WTC11 (cell line): ENCODE measurements around the gene DCLRE1A. TPM values are rescaled to one million over a fixed set of nuclear protein-coding genes. Genes with fewer than 3 reads are reported as not detected.

ENCODE experiments used
- ATAC-seq: fragments of 200-7000 bp; cut with Tn5 transposase; 2 replicates; pipeline ENCODE4 v1.10.0; 2021; ENCODE audit warnings: mild to moderate bottlenecking, moderate library complexity
- CTCF ChIA-PET: fragments of 300-600 bp; sonication (Branson Sonifier 250); formaldehyde crosslinking; loops from one replicate; lab custom pipeline; 2021; ENCODE audit warnings: antibody characterized with exemption; lab: Charles Lee
- POLR2A ChIA-PET: fragments of 350-600 bp; sonication (Branson Sonifier 250); formaldehyde crosslinking; loops from one replicate; lab custom pipeline; 2021; ENCODE audit warnings: antibody characterized with exemption; lab: Charles Lee
- DNase-seq: peaks from one replicate; pipeline ENCODE4 v3.0.0; 2021; ENCODE audit warnings: low spot score
- H3K27ac Mint-ChIP-seq: 2 replicates; pipeline ENCODE4 v1.8.0; 2021; ENCODE audit warnings: mixed read lengths
- H3K27me3 Mint-ChIP-seq: 2 replicates; pipeline ENCODE4 v1.8.0; 2021; ENCODE audit warnings: low read depth, mild to moderate bottlenecking, moderate library complexity, mixed read lengths
- H3K36me3 Mint-ChIP-seq: 2 replicates; pipeline ENCODE4 v1.8.0; 2021; ENCODE audit warnings: mixed read lengths
- H3K4me1 Mint-ChIP-seq: 2 replicates; pipeline ENCODE4 v1.8.0; 2022; ENCODE audit warnings: mixed read lengths
- H3K4me3 Mint-ChIP-seq: 2 replicates; pipeline ENCODE4 v1.8.0; 2021; ENCODE audit warnings: mild to moderate bottlenecking, moderate library complexity, mixed read lengths
- H3K9me3 Mint-ChIP-seq: 2 replicates; pipeline ENCODE4 v1.8.0; 2021; ENCODE audit warnings: mixed read lengths
- EMX1 ChIP-seq: fragments of 250-450 bp; sonication (Bioruptor Pico); IDR thresholded peaks from 2 replicates; pipeline ENCODE4 v1.8.0; 2021; ENCODE audit warnings: mild to moderate bottlenecking
- ETV6 ChIP-seq: sonication (generic); formaldehyde crosslinking; IDR thresholded peaks from 2 replicates; pipeline ENCODE4 v1.8.1; 2022; ENCODE audit warnings: mild to moderate bottlenecking, missing genetic modification reagents
- FOXK1 ChIP-seq: sonication (generic); formaldehyde crosslinking; IDR thresholded peaks from 2 replicates; pipeline ENCODE4 v1.8.0; 2022; ENCODE audit warnings: mild to moderate bottlenecking, moderate library complexity, missing genetic modification reagents
- IRF2 ChIP-seq: sonication (generic); formaldehyde crosslinking; IDR thresholded peaks from 2 replicates; pipeline ENCODE4 v1.8.0; 2022; ENCODE audit warnings: low read depth, missing genetic modification reagents, borderline replicate concordance
- MYBL2 ChIP-seq: sonication (generic); formaldehyde crosslinking; IDR thresholded peaks from 2 replicates; pipeline ENCODE4 v1.8.1; 2023; ENCODE audit warnings: mild to moderate bottlenecking, moderate library complexity, missing genetic modification reagents
- NR3C1 ChIP-seq: sonication (generic); formaldehyde crosslinking; conservative IDR thresholded peaks from 2 replicates; pipeline ENCODE4 v1.8.1; 2023; ENCODE audit warnings: low read depth, mild to moderate bottlenecking, missing genetic modification reagents
- RORB ChIP-seq: fragments of 250-450 bp; sonication (Bioruptor Pico); IDR thresholded peaks from 2 replicates; pipeline ENCODE4 v1.9.0; 2021; ENCODE audit warnings: mild to moderate bottlenecking
- SMAD3 ChIP-seq: sonication (generic); formaldehyde crosslinking; IDR thresholded peaks from 2 replicates; pipeline ENCODE4 v1.8.0; 2022; ENCODE audit warnings: missing genetic modification reagents, mild to moderate bottlenecking, borderline replicate concordance
- SMAD4 ChIP-seq: sonication (generic); formaldehyde crosslinking; IDR thresholded peaks from 2 replicates; pipeline ENCODE4 v1.8.0; 2022; ENCODE audit warnings: mild to moderate bottlenecking, missing genetic modification reagents
- TEAD4 ChIP-seq: sonication (generic); formaldehyde crosslinking; IDR thresholded peaks from 2 replicates; pipeline ENCODE4 v1.8.0; 2022; ENCODE audit warnings: mild to moderate bottlenecking, missing genetic modification reagents
- ZNF121 ChIP-seq: sonication (generic); formaldehyde crosslinking; IDR thresholded peaks from 2 replicates; pipeline ENCODE4 v1.8.0; 2023; ENCODE audit warnings: missing genetic modification reagents
- ZNF219 ChIP-seq: sonication (generic); formaldehyde crosslinking; IDR thresholded peaks from 2 replicates; pipeline ENCODE4 v1.8.0; 2023; ENCODE audit warnings: missing genetic modification reagents, mild to moderate bottlenecking, borderline replicate concordance
- total RNA-seq: library from RNA; stranded (reverse); gene quantifications from 3 replicates; pipeline ENCODE4 v1.2.3, GENCODE V29; 2021
- TF ChIP-seq, protein P1 (sequence below): sonication (generic); formaldehyde crosslinking; IDR thresholded peaks from 2 replicates; pipeline ENCODE4 v1.8.0; 2023; ENCODE audit warnings: mild to moderate bottlenecking, missing genetic modification reagents
- TF ChIP-seq, protein P2 (sequence below): fragments of 250-450 bp; sonication (Bioruptor Pico); IDR thresholded peaks from 2 replicates; pipeline ENCODE4 v1.9.0; 2021; ENCODE audit warnings: mild to moderate bottlenecking
- TF ChIP-seq, protein P3 (sequence below): sonication (generic); formaldehyde crosslinking; IDR thresholded peaks from 2 replicates; pipeline ENCODE4 v1.8.1; 2023; ENCODE audit warnings: mild to moderate bottlenecking, missing genetic modification reagents
- TF ChIP-seq, protein P4 (sequence below): fragments of 250-450 bp; sonication (Bioruptor Pico); IDR thresholded peaks from 2 replicates; pipeline ENCODE4 v1.9.0; 2021; ENCODE audit warnings: mild to moderate bottlenecking, borderline replicate concordance
- TF ChIP-seq, protein P5 (sequence below): sonication (generic); formaldehyde crosslinking; IDR thresholded peaks from 2 replicates; pipeline ENCODE4 v1.8.0; 2023; ENCODE audit warnings: missing genetic modification reagents, mild to moderate bottlenecking, borderline replicate concordance
- TF ChIP-seq, protein P6 (sequence below): sonication (generic); formaldehyde crosslinking; IDR thresholded peaks from 2 replicates; pipeline ENCODE4 v1.8.1; 2023; ENCODE audit warnings: mild to moderate bottlenecking, missing genetic modification reagents, borderline replicate concordance

The DCLRE1A gene
- total RNA-seq, 1 experiment from 2014 or later: 11.3 TPM

DNA sequence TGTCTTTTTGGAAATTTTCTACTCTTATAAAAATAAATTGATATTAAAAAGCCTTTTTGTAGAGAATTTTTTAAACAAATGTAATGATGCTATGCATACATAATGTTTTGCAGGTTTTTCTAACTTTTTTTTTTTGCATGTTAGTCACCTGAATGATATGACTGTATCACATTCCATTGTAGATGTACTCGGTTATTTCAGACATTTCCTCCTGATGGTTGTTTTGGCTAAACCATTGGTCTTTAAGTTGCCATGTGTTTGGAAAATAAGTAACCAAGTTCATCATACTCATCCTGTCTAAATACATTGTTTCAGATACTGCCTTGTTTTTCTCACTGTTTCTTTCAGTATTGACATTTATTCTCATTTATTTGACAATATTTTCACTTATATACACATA is 26.4 kb upstream of the DCLRE1A start:
- Mint-ChIP-seq H3K9me3 (no peaks in the 10 kb centered on the region), H3K27ac (no peak overlapping the region), H3K27me3 (no peaks in the 10 kb centered on the region), H3K4me1 (no peaks in the 10 kb centered on the region), H3K4me3 (no peak overlapping the region), H3K36me3 (peaks cover 18% of the 10 kb centered on the region)
- TF ChIP-seq, protein P1, sequence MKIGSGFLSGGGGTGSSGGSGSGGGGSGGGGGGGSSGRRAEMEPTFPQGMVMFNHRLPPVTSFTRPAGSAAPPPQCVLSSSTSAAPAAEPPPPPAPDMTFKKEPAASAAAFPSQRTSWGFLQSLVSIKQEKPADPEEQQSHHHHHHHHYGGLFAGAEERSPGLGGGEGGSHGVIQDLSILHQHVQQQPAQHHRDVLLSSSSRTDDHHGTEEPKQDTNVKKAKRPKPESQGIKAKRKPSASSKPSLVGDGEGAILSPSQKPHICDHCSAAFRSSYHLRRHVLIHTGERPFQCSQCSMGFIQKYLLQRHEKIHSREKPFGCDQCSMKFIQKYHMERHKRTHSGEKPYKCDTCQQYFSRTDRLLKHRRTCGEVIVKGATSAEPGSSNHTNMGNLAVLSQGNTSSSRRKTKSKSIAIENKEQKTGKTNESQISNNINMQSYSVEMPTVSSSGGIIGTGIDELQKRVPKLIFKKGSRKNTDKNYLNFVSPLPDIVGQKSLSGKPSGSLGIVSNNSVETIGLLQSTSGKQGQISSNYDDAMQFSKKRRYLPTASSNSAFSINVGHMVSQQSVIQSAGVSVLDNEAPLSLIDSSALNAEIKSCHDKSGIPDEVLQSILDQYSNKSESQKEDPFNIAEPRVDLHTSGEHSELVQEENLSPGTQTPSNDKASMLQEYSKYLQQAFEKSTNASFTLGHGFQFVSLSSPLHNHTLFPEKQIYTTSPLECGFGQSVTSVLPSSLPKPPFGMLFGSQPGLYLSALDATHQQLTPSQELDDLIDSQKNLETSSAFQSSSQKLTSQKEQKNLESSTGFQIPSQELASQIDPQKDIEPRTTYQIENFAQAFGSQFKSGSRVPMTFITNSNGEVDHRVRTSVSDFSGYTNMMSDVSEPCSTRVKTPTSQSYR (CRISPR knock-in tag): no peak
- TF ChIP-seq TEAD4 (no peak), RORB (CRISPR knock-in tag) (no peak), NR3C1 (CRISPR knock-in tag) (no peak), ETV6 (CRISPR knock-in tag) (no peak), SMAD4 (no peak)
- ATAC-seq (no peak), DNase-seq (no peak)
- POLR2A ChIA-PET: no interaction called here
- CTCF ChIA-PET: no interaction called here

DNA sequence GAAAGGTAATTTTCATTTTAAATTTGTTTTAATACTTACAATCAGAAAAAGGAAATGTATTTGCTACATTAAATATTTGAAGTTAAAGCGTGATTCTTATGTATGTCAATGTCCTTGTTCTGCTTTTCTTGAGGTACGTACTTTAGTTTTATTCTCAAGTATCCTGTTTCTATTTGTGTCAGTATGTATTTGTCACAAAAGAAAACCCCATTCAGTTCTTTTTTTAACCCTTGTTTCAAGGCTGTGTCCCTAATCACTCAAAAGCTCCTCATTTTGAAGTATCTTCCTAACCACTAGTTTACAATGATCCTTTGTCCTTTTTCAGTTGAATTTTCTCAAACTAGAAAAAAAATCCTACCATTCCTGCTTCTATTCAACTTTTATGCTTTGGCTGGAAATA is 25.8 kb upstream of the DCLRE1A start:
- ATAC-seq (no peak), DNase-seq (no peak)
- TF ChIP-seq, protein P2, sequence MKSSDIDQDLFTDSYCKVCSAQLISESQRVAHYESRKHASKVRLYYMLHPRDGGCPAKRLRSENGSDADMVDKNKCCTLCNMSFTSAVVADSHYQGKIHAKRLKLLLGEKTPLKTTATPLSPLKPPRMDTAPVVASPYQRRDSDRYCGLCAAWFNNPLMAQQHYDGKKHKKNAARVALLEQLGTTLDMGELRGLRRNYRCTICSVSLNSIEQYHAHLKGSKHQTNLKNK (CRISPR knock-in tag): no peak
- TF ChIP-seq FOXK1: no peak
- TF ChIP-seq, protein P3, sequence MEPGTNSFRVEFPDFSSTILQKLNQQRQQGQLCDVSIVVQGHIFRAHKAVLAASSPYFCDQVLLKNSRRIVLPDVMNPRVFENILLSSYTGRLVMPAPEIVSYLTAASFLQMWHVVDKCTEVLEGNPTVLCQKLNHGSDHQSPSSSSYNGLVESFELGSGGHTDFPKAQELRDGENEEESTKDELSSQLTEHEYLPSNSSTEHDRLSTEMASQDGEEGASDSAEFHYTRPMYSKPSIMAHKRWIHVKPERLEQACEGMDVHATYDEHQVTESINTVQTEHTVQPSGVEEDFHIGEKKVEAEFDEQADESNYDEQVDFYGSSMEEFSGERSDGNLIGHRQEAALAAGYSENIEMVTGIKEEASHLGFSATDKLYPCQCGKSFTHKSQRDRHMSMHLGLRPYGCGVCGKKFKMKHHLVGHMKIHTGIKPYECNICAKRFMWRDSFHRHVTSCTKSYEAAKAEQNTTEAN: no peak
- TF ChIP-seq IRF2 (CRISPR knock-in tag): no peak
- no peak for TF ChIP-seq MYBL2 (CRISPR knock-in tag)
- TF ChIP-seq SMAD3 (CRISPR knock-in tag): no peak
- no peak for TF ChIP-seq ZNF121
- TF ChIP-seq, protein P4, sequence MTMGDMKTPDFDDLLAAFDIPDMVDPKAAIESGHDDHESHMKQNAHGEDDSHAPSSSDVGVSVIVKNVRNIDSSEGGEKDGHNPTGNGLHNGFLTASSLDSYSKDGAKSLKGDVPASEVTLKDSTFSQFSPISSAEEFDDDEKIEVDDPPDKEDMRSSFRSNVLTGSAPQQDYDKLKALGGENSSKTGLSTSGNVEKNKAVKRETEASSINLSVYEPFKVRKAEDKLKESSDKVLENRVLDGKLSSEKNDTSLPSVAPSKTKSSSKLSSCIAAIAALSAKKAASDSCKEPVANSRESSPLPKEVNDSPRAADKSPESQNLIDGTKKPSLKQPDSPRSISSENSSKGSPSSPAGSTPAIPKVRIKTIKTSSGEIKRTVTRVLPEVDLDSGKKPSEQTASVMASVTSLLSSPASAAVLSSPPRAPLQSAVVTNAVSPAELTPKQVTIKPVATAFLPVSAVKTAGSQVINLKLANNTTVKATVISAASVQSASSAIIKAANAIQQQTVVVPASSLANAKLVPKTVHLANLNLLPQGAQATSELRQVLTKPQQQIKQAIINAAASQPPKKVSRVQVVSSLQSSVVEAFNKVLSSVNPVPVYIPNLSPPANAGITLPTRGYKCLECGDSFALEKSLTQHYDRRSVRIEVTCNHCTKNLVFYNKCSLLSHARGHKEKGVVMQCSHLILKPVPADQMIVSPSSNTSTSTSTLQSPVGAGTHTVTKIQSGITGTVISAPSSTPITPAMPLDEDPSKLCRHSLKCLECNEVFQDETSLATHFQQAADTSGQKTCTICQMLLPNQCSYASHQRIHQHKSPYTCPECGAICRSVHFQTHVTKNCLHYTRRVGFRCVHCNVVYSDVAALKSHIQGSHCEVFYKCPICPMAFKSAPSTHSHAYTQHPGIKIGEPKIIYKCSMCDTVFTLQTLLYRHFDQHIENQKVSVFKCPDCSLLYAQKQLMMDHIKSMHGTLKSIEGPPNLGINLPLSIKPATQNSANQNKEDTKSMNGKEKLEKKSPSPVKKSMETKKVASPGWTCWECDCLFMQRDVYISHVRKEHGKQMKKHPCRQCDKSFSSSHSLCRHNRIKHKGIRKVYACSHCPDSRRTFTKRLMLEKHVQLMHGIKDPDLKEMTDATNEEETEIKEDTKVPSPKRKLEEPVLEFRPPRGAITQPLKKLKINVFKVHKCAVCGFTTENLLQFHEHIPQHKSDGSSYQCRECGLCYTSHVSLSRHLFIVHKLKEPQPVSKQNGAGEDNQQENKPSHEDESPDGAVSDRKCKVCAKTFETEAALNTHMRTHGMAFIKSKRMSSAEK (CRISPR knock-in tag): no peak
- TF ChIP-seq, protein P5, sequence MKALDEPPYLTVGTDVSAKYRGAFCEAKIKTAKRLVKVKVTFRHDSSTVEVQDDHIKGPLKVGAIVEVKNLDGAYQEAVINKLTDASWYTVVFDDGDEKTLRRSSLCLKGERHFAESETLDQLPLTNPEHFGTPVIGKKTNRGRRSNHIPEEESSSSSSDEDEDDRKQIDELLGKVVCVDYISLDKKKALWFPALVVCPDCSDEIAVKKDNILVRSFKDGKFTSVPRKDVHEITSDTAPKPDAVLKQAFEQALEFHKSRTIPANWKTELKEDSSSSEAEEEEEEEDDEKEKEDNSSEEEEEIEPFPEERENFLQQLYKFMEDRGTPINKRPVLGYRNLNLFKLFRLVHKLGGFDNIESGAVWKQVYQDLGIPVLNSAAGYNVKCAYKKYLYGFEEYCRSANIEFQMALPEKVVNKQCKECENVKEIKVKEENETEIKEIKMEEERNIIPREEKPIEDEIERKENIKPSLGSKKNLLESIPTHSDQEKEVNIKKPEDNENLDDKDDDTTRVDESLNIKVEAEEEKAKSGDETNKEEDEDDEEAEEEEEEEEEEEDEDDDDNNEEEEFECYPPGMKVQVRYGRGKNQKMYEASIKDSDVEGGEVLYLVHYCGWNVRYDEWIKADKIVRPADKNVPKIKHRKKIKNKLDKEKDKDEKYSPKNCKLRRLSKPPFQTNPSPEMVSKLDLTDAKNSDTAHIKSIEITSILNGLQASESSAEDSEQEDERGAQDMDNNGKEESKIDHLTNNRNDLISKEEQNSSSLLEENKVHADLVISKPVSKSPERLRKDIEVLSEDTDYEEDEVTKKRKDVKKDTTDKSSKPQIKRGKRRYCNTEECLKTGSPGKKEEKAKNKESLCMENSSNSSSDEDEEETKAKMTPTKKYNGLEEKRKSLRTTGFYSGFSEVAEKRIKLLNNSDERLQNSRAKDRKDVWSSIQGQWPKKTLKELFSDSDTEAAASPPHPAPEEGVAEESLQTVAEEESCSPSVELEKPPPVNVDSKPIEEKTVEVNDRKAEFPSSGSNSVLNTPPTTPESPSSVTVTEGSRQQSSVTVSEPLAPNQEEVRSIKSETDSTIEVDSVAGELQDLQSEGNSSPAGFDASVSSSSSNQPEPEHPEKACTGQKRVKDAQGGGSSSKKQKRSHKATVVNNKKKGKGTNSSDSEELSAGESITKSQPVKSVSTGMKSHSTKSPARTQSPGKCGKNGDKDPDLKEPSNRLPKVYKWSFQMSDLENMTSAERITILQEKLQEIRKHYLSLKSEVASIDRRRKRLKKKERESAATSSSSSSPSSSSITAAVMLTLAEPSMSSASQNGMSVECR: no peak
- TF ChIP-seq, protein P6, sequence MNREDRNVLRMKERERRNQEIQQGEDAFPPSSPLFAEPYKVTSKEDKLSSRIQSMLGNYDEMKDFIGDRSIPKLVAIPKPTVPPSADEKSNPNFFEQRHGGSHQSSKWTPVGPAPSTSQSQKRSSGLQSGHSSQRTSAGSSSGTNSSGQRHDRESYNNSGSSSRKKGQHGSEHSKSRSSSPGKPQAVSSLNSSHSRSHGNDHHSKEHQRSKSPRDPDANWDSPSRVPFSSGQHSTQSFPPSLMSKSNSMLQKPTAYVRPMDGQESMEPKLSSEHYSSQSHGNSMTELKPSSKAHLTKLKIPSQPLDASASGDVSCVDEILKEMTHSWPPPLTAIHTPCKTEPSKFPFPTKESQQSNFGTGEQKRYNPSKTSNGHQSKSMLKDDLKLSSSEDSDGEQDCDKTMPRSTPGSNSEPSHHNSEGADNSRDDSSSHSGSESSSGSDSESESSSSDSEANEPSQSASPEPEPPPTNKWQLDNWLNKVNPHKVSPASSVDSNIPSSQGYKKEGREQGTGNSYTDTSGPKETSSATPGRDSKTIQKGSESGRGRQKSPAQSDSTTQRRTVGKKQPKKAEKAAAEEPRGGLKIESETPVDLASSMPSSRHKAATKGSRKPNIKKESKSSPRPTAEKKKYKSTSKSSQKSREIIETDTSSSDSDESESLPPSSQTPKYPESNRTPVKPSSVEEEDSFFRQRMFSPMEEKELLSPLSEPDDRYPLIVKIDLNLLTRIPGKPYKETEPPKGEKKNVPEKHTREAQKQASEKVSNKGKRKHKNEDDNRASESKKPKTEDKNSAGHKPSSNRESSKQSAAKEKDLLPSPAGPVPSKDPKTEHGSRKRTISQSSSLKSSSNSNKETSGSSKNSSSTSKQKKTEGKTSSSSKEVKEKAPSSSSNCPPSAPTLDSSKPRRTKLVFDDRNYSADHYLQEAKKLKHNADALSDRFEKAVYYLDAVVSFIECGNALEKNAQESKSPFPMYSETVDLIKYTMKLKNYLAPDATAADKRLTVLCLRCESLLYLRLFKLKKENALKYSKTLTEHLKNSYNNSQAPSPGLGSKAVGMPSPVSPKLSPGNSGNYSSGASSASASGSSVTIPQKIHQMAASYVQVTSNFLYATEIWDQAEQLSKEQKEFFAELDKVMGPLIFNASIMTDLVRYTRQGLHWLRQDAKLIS: no peak
- no peak for TF ChIP-seq NR3C1 (CRISPR knock-in tag)
- TF ChIP-seq EMX1: no peak
- TF ChIP-seq RORB (CRISPR knock-in tag): no peak
- no peak for TF ChIP-seq ZNF219 (CRISPR knock-in tag)
- Mint-ChIP-seq H3K4me3 (no peak overlapping the region), H3K27ac (no peak overlapping the region), H3K4me1 (no peaks in the 10 kb centered on the region), H3K36me3 (peaks cover 16% of the 10 kb centered on the region), H3K9me3 (no peaks in the 10 kb centered on the region), H3K27me3 (no peaks in the 10 kb centered on the region)
- ChIA-PET POLR2A (no interaction called here), CTCF (interaction anchor here (0.6 to 0.8 kb wide), 2 partner anchors 92 to 201 kb away, joined by 3 read pairs; no protein-coding TSS in a partner anchor)
